ENCODE data around the gene CORO1C.
A peak's percentile ranks its signal among the peaks of the same experiment; 100 is the strongest.

CORO1C gene

DNA sequence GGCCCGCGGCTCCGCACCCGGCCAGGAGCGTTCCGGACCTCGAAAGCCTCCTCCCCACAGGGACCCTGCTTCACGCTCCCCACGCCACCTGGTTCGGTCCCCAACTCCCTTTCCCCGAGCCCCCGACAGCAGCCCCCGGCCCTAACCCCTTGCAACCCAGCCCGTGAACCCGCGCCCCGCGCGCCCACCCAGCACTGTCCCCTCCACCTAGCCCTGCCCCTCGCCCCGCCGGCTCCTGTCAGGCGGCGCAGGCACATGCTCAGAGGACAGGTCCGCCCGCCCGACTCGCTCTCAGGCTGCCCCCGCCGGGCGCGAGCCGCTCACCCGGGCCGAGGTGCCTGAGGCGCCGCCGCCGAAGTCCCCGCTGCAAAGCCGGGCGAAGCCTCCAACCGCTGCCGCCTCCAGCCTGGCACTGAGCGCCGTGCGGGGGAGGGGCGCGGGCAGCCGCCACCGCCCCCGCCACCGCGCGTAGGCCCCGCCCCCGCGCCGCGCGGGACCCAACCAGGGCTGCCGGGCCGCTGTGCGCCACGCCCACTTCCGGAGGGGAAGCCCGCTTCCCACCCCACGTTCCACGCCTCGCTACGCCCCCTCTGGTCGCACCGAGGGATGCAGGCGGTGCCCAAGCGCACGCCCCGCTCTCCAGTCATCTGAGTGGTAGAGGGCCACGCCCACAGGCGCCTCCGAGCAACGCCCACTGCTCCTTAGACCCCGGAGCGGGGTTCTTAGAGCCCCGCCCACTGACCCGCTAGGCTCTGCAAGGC is at the start of gene CORO1C:
Gene CORO1C (minus strand): TSS at position 414 of the 761 bp plus-strand sequence. CDS start 30,200 bp downstream, outside the sequence.
- TF ChIP-seq CTCF (IDR thresholded peaks at IDR 0.05; ENCODE audit: low read length, missing control alignments), result peak; percentile 67
- H3K4me3 ChIP-seq (replicated peaks; ENCODE audit: low read depth, low read length), result peak within 1 kb of the TSS; percentile 88
- DNase-seq (ENCODE audit: low read depth), result peak; percentile 97

DNA sequence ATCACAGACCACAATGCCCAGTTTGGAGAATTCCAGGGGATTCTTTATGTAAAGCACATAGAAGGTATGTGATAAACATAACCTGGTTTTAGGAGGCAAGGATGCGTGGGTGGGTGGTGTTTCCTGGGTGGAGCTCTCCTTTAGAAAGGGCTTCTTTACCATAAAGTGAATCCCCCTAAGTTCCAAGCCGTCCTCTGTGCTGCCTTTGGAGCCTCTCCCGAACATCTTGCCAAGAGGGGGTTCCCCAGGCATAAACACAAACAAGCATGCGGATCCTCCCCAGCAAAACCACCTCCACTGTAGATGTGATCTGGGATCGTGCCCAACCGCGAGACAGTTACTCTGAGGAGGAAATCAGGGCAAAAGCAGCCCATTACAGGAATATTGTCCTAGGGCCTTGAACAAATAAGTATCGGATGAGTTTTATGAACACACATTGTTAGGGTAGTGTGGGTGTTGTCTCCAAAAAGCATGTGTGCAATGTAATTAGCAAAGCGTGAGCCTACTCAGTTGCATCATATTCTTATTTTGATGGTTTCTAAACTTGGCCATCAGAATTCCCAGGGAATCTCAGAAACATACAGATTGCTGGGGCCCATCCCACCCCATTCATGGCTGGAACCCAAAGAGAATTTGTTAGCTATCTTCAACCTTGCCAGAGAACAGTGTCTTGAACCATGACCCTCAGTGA is 48.8 kb upstream of the CORO1C start:
- DNase-seq (ENCODE audit: low read depth), result peak; percentile 51
- no peak overlapping the region for H3K4me3 ChIP-seq (replicated peaks; ENCODE audit: low read depth, low read length)
- TF ChIP-seq CTCF (IDR thresholded peaks at IDR 0.05; ENCODE audit: low read length, missing control alignments), result no peak

- TF ChIP-seq CTCF (IDR thresholded peaks at IDR 0.05; ENCODE audit: low read length, missing control alignments), result no peak
- no peak for DNase-seq (ENCODE audit: low read depth)
- no peak overlapping the region for H3K4me3 ChIP-seq (replicated peaks; ENCODE audit: low read depth, low read length)
Observed at GRCh38 chr12:108778053-108778452, 46.7 kb upstream of the CORO1C start.

DNA sequence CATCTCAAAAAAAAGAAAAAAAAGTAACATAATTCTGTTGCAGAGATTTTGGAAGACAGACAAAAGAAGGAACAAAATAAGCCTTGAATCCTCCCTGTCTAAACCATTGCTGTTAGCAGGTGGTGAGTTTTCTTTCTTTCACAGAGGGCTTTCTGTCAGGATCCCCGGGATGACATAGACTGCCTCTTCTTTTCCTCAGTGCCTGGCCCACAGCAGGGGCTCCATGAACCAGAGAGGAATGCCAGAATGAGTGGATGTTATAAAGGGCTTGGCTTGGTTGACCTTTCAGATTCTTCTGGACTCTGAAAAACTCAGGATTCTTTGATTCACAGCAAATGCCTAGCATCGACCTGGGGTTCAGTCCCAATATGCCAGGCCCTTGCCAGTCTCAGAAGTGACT is 45.8 kb upstream of the CORO1C start:
- DNase-seq (ENCODE audit: low read depth), result no peak
- TF ChIP-seq CTCF (IDR thresholded peaks at IDR 0.05; ENCODE audit: low read length, missing control alignments), result no peak
- no peak overlapping the region for H3K4me3 ChIP-seq (replicated peaks; ENCODE audit: low read depth, low read length)

GRCh38 chr12:108773798-108774788 is 42.8 kb upstream of the CORO1C start:
- H3K4me3 ChIP-seq (replicated peaks; ENCODE audit: low read depth, low read length), result no peak overlapping the region

More at GRCh38 chr12:108773798-108774788, 42.8 kb upstream of the CORO1C start:
- peak; percentile 92 for DNase-seq (ENCODE audit: low read depth)
- TF ChIP-seq CTCF (IDR thresholded peaks at IDR 0.05; ENCODE audit: low read length, missing control alignments), result no peak
